ENCODE results near the gene ARSG.

Gene ARSG

GRCh38 chr17:68433211-68433610 is 141.9 kb downstream of the ARSG start:
- DNase-seq: no peak
- no peak for TF ChIP-seq GATA1 (IDR thresholded peaks at IDR 0.05; ENCODE audit: low read depth, low read length)
- no peak for TF ChIP-seq POLR2A (IDR thresholded peaks at IDR 0.05; ENCODE audit: low read length)

- DNase-seq: no peak
- TF ChIP-seq POLR2A (IDR thresholded peaks at IDR 0.05; ENCODE audit: low read length): no peak
- TF ChIP-seq GATA1 (IDR thresholded peaks at IDR 0.05; ENCODE audit: low read depth, low read length): no peak
Observed at GRCh38 chr17:68433911-68434508, 142.7 kb downstream of the ARSG start.

DNA sequence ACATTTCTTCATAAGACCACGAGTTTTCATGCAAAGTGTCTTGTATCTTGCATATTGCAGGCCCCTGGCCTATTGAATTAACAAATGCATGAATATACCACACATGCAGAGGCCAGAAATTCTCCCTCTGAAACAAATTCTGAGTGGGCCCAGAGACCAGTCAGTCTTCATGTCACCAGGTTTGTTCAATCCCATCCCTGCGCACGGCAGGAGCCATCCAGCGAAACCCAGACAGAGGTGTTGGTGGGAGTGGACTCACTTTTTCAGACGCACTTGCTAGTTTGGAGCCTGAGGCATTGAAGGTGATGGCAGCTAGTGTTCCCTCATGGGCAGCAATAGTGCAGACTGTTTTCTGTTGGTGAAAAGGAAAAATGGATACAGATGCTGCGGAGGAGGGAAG is 144.1 kb downstream of the ARSG start:
- no peak for DNase-seq
- TF ChIP-seq GATA1 (IDR thresholded peaks at IDR 0.05; ENCODE audit: low read depth, low read length): no peak
- no peak for TF ChIP-seq POLR2A (IDR thresholded peaks at IDR 0.05; ENCODE audit: low read length)

GRCh38 chr17:68435876-68436842 is 144.9 kb downstream of the ARSG start:
- TF ChIP-seq GATA1 (IDR thresholded peaks at IDR 0.05; ENCODE audit: low read depth, low read length) (no peak), POLR2A (IDR thresholded peaks at IDR 0.05; ENCODE audit: low read length) (no peak)
- peak; percentile 87 to 90 for DNase-seq

DNA sequence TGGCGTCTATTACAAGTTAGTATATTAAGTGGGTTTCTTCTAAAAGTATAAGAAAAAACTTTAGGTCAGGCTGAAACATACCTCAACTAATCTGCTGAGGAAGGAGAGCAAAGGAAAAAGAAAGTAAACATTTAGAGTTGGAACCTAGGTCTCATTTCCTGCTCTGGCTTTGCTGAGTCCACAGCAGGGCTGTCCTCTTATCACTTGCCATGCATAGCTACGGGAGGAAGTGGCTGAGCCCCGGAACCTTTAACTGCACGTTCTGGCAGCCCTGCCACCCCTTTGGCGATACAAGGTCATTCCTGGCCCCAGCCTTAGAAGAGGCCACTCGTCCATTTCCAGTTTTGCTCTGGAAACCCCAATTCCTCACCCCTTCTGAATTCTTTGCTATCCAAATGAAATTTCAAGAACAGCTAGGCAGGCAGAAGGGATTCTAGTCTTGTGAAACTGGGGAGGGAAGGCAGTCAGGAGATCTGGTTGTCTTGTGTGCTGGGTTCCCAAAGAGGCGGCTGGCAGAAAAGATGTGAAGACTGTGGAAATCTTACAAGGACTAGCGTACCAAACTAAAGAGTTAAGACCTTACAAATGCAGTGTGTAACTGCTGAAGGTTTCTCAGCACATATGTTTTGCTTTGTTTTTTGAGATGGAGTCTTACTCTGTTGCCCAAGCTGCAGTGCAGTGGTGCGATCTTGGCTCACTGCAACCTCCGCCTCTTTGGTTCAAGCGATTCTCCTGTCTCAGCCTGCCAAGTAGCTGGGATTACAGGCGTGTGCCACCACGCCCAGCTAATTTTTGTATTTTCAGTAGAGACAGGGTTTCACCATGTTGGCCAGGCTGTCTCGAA is 146.9 kb downstream of the ARSG start:
- TF ChIP-seq POLR2A (IDR thresholded peaks at IDR 0.05; ENCODE audit: low read length) (peak; percentile 53), GATA1 (IDR thresholded peaks at IDR 0.05; ENCODE audit: low read depth, low read length) (no peak)
- peak; percentile 86 to 88 for DNase-seq

DNA sequence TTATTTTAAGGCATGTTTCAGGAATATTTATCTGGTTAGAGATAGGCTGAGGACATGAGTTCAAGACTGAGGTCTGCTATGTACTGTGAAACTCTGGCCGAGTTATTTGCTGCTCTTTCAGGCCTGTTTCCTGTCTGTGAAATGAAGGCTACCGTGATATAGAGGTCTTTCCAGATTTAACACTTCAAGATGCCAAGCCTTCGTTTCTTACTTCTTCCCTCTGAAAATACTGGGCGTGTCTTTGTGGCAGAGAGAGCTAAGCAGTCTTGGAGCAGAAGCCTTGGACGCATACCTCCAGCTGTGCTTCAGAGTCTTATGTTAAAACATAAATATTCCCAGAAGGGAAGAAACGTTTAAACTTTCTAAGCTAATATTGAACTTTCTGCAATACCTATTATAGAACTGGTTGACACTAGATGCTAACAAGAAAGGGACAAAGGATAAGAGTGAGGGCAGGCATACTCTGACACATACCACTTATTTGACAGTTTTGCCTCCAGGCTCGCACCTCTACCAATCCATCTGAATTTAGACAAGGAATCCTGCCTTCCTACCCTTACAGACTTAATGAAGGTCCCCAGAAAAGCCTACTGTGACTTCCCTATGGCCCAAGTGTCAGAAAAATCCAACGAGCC is 148.5 kb downstream of the ARSG start:
- TF ChIP-seq GATA1 (IDR thresholded peaks at IDR 0.05; ENCODE audit: low read depth, low read length): no peak
- no peak for TF ChIP-seq POLR2A (IDR thresholded peaks at IDR 0.05; ENCODE audit: low read length)
- DNase-seq: no peak

GRCh38 chr17:68440526-68440925 is 149.2 kb downstream of the ARSG start:
- no peak for TF ChIP-seq POLR2A (IDR thresholded peaks at IDR 0.05; ENCODE audit: low read length)
- no peak for TF ChIP-seq GATA1 (IDR thresholded peaks at IDR 0.05; ENCODE audit: low read depth, low read length)
- no peak for DNase-seq

DNA sequence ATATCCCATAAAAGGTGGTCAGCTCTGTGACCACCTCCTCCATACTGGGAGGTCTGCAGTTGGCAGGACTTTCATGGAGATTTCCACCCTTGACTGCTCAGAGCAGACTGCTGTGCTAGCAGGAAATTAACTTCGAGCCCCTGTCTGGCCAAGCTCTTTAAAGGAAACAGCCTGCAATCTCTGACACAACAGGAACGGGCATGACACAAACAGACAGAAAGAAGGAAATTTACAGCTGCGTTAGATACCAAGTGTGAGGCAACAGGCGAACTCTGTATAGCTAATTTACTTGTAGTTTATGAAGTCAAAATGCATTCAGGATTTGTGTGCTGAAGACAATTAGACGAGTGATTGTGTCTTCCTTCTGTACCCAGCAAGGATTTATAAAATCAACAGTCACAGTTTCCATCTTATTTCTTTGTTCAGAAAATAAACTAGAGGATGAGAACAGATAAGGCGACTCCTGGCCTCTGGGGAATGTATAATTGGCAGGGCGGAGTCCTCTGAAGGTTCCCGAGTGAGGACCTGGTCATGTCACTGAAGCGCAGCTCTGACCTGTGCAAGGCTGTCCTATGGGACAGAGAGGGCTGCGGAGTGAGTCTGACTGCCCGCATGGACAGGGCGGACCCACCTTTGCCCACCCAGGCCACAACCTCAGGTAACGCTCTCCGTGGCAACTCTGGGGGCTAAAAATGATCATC is 149.9 kb downstream of the ARSG start:
- TF ChIP-seq POLR2A (IDR thresholded peaks at IDR 0.05; ENCODE audit: low read length): no peak
- no peak for TF ChIP-seq GATA1 (IDR thresholded peaks at IDR 0.05; ENCODE audit: low read depth, low read length)
- DNase-seq: peak; percentile 32 to 43

DNA sequence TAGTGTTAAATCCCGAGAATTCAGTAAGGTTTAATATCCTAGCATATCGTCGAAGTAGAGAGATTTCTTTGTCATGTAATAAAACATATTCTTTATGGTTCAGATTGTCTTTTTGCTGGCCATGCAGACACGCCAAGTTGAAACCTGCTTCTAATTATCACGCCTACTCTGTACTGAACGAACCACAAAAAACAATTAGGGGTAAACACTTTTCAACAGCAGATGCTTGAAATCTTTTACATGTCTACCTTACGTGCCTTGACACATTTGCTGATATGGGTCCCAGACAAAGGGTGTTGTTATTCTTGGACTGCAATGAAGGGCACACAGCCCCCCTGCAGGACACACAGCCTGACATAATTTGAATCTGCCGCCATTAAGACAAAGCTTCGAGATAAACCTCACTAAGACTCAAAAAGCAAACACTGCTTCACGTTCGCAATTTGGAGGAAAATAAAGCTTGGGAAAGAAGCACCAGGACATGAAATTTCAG is 152.7 kb downstream of the ARSG start:
- DNase-seq: no peak
- TF ChIP-seq POLR2A (IDR thresholded peaks at IDR 0.05; ENCODE audit: low read length) (no peak), GATA1 (IDR thresholded peaks at IDR 0.05; ENCODE audit: low read depth, low read length) (no peak)

- no peak for DNase-seq
- TF ChIP-seq GATA1 (IDR thresholded peaks at IDR 0.05; ENCODE audit: low read depth, low read length) (no peak), POLR2A (IDR thresholded peaks at IDR 0.05; ENCODE audit: low read length) (no peak)
Observed at GRCh38 chr17:68445671-68446070, 154.4 kb downstream of the ARSG start.

GRCh38 chr17:68446626-68447041 is 155.3 kb downstream of the ARSG start:
- TF ChIP-seq GATA1 (IDR thresholded peaks at IDR 0.05; ENCODE audit: low read depth, low read length): peak; percentile 30
- no peak for TF ChIP-seq POLR2A (IDR thresholded peaks at IDR 0.05; ENCODE audit: low read length)
- peak; percentile 77 to 87 for DNase-seq

- DNase-seq: no peak
- TF ChIP-seq GATA1 (IDR thresholded peaks at IDR 0.05; ENCODE audit: low read depth, low read length) (no peak), POLR2A (IDR thresholded peaks at IDR 0.05; ENCODE audit: low read length) (no peak)
Observed at GRCh38 chr17:68449021-68449739, 157.9 kb downstream of the ARSG start.
